ENCODE data around the gene BEX3. TPM values are rescaled to one million over a fixed set of nuclear protein-coding genes. Genes with fewer than 3 reads are reported as not detected.

BEX3 gene
- total RNA-seq: 191 and 218 TPM in 2 replicates

GRCh38 chrX:103376118-103376978, at the start of gene BEX3:
Gene BEX3 (plus strand): TSS chrX:103376538. CDS start chrX:103377522, 984 bp downstream.

GRCh38 chrX:103329991-103330390, 46.3 kb upstream of the BEX3 start, which contains the start of gene TCEAL7:
Gene TCEAL7 (plus strand): TSS chrX:103330239. CDS start chrX:103331404, 1,165 bp downstream.

GRCh38 chrX:103356130-103356798, 20.1 kb upstream of the BEX3 start, which contains the start of gene TCEAL9:
Gene TCEAL9 (plus strand): TSS chrX:103356506. CDS start chrX:103357685, 1,179 bp downstream.

Other genes starting within 250 kb of the BEX3 start
- gene BEX4, start 161.4 kb upstream of the BEX3 start, total RNA-seq: 13.7 TPM in 2 replicates
- 62.8 and 72.3 TPM in 2 replicates for gene TCEAL8, start 121.4 kb upstream of the BEX3 start, total RNA-seq
- gene TCEAL5, start 99.8 kb upstream of the BEX3 start, total RNA-seq: not detected in 2 replicates
- 0.73 and 1.7 TPM in 2 replicates for gene BEX2, start 65.5 kb upstream of the BEX3 start, total RNA-seq
- 1.2 and 5.3 TPM in 2 replicates for gene TCEAL7, start 46.3 kb upstream of the BEX3 start, total RNA-seq
- gene TCEAL9, start 20.0 kb upstream of the BEX3 start, total RNA-seq: 93.7 and 102 TPM in 2 replicates
- not detected in 2 replicates for gene RAB40A, start 143.0 kb downstream of the BEX3 start, total RNA-seq
- gene TCEAL4, start 209.0 kb downstream of the BEX3 start, total RNA-seq: 41.0 and 53.2 TPM in 2 replicates
- 12.3 and 21.1 TPM in 2 replicates for gene TCEAL3, start 231.4 kb downstream of the BEX3 start, total RNA-seq

Measured in mammary microvascular endothelial cell (primary cell).